ENCODE measurements around the gene ARRDC3.
"Not testable (repeated sequence)": the region's sequence is repeated elsewhere in the genome, so short reads cannot be mapped to it uniquely, and the experiment has no call there.

ARRDC3 gene

DNA sequence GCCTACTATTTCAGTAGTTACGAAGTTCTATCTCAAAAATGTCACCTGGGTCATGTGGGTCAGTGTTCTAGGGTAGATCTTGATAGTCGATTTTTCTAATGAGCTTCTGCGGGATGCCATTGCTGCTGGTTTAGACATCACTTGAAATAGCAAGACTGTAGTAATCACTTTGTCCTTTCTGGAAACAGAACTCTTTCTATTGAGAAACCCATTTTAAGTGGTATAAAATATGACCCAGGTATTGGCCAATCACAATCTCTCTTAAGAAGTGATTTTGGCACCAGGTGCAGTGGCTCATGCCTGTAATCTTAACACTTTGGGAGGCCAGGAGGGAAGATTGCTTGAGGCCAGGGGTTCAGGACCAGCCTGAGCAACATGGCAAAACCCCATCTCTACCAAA, 17.6 kb downstream of the ARRDC3 start:
- no peak overlapping the region for H3K4me3 ChIP-seq (ENCODE audit: low read depth, low read length)
- DNase-seq (ENCODE audit: low read depth), result no peak

GRCh38 chr5:91362935-91363334, 20.2 kb downstream of the ARRDC3 start:
- DNase-seq (ENCODE audit: low read depth), result no peak
- H3K4me3 ChIP-seq (ENCODE audit: low read depth, low read length), result no peak overlapping the region

DNA sequence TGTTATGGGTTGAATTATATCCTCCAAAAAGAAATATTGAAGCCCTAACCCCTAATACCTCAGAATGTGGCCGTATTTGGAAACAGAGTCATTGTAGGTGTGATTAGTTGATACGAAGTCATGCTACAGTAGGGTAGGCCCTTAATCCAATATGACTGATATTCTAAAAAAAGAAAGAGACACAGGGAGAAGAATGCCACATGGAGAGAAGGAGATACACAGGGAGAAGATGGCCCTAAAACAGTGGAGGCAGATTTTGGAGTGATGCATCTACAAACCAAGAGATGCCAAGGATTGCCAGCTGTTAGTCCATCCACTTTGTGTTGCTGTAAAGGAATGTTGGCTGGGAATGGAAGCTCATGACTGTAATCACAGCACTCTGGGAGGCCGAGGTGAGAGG, 21.3 kb downstream of the ARRDC3 start:
- no peak overlapping the region for H3K4me3 ChIP-seq (ENCODE audit: low read depth, low read length)
- no peak for DNase-seq (ENCODE audit: low read depth)

- no peak overlapping the region for H3K4me3 ChIP-seq (ENCODE audit: low read depth, low read length)
- no peak for DNase-seq (ENCODE audit: low read depth)
Observed at GRCh38 chr5:91361055-91361701, 21.9 kb downstream of the ARRDC3 start.

- no peak overlapping the region for H3K4me3 ChIP-seq (ENCODE audit: low read depth, low read length)
- DNase-seq (ENCODE audit: low read depth), result no peak
Observed at GRCh38 chr5:91359962-91360609, 23.0 kb downstream of the ARRDC3 start.

DNA sequence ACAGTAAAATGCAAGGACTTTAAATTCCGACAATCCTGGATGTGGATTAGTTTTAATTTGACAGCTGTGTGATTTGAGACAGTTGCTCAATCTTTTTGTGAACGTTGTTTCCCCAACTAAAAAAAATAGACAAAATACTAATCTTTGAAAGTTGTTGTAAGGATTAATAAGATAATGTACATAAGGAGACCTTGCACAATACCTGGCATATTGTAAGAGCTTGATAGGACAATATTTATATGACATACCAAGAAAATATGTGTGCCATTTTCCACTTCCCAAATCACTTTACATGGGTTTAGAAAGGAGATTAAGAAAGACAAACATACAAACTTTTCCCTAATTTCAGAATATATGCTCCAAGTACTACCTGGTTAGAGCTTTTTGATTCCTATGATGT, 25.3 kb downstream of the ARRDC3 start:
- no peak for DNase-seq (ENCODE audit: low read depth)
- H3K4me3 ChIP-seq (ENCODE audit: low read depth, low read length), result no peak overlapping the region

DNA sequence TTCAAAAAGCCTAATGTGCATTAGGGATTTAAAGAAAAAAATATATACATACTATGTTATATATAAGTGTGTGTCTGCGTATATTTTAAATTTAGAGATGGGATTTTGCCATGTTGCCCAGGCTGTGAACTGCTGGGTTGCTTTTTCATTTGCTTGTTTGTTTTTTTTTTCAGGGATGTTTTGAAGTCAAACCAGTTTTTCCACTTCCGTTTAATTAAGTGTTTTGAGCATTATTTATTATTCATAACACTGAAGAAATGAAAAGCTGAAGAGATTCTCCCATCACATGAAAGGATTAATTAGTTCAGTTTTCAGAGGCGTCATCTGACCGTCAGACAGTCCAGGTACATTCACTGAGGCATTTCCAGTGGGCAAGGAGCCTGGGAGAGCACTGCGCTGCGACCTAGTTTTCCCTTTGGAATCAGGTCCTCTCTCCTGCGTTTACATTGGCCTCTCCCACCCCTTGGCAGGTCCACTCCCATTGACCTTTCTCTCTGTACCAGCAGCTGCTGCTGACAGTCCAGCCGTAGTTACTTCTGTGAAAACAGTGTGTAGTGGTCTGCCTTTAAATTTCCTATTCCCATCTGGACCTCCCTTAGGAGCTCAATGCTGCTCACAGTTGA, 26.0 kb downstream of the ARRDC3 start:
- H3K4me3 ChIP-seq (ENCODE audit: low read depth, low read length), result no peak overlapping the region
- DNase-seq (ENCODE audit: low read depth), result no peak

GRCh38 chr5:91354867-91355266, 28.2 kb downstream of the ARRDC3 start:
- not testable (repeated sequence) for H3K4me3 ChIP-seq (ENCODE audit: low read depth, low read length); DNase-seq (ENCODE audit: low read depth)

DNA sequence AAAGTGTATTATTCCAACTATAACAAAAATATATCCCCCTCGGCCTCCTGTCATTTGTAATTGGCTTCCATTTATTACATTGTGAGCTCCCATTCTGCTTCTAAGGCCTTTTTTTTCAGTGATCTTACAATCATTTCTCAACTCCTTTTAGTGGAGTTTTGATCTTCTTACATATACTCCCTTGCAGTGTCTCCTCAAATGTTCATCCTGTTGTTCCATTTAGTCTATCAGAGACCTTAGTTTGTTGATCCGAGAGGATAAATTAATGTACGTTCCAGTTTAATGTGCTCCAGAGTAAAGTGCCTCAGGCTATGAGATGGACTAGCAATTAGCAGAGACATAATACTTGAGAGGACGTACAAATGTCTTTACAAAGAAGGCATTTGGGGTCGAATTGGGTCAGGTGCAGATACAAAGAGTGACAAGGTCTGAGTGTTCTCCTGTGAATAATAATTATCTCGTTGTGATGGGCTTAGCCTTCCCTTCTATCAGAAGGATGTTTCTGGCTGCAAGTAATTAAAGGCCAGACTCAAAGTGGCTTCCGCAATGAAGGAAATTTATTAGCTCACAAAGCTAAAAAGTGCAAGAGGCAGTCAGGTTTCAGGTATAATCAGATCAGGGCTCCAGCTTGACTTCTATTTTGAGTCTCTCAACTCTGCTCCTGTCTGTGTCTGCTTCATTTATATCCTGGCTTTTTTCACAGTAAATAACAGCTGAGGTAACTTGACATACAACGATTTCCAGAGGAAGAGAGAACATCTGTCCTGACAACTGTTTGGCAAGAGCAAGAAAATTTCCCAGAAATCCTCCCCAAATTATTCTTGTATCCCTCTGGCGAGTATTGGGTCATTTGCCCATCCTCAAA, 30.1 kb downstream of the ARRDC3 start:
- no peak for DNase-seq (ENCODE audit: low read depth)

DNA sequence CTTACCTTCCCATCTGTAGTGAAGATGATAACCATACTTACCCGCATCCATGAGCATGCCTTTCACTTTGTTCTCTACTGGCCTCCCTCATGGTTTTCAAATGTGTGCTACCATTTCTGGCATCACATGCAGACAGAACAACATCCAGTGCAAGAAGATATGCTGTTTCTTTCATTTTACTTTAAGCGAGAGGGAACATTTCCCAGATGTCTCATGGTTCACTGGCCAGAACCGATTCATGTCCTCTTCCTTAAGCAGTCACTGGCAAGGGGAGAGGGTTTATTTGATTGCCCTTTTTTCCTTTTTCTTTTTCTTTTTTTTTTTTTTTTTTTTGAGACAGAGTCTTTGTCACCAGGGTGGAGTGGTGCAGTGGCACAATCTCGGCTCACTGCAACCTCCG, 37.7 kb downstream of the ARRDC3 start:
- H3K4me3 ChIP-seq (ENCODE audit: low read depth, low read length), result no peak overlapping the region
- no peak for DNase-seq (ENCODE audit: low read depth)

More for the DNA sequence above, 30.1 kb downstream of the ARRDC3 start:
- H3K4me3 ChIP-seq (ENCODE audit: low read depth, low read length), result no peak overlapping the region

- not testable (repeated sequence) for DNase-seq (ENCODE audit: low read depth); H3K4me3 ChIP-seq (ENCODE audit: low read depth, low read length)
Observed at GRCh38 chr5:91344661-91345200, 38.4 kb downstream of the ARRDC3 start.

GRCh38 chr5:91343916-91344315, 39.2 kb downstream of the ARRDC3 start:
- no peak overlapping the region for H3K4me3 ChIP-seq (ENCODE audit: low read depth, low read length)
- DNase-seq (ENCODE audit: low read depth), result no peak

- not testable (repeated sequence) for H3K4me3 ChIP-seq (ENCODE audit: low read depth, low read length)
Observed at GRCh38 chr5:91342931-91343330, 40.2 kb downstream of the ARRDC3 start.

DNA sequence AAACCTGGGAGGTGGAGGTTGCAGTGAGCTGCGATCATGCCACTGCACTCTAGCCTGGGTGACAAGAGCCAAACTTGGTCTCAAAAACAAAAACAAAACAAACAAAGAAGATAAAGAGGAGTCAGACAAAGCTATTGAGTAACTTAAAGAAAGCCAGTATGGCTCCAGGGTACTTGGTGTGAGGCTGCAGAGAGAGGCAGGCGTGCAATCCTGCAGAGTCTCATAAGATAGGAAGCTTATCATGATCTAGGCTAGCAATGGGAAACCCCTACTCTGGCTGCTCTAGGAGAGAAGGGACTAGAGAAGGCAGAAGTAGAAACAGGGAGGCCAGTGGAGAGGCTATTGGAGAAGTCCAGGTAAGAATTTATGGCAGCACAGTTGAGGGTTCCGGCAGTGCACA, 42.0 kb downstream of the ARRDC3 start:
- no peak overlapping the region for H3K4me3 ChIP-seq (ENCODE audit: low read depth, low read length)
- no peak for DNase-seq (ENCODE audit: low read depth)

More at GRCh38 chr5:91342931-91343330, 40.2 kb downstream of the ARRDC3 start:
- not testable (repeated sequence) for DNase-seq (ENCODE audit: low read depth)

GRCh38 chr5:91340532-91340931, 42.6 kb downstream of the ARRDC3 start:
- no peak overlapping the region for H3K4me3 ChIP-seq (ENCODE audit: low read depth, low read length)
- no peak for DNase-seq (ENCODE audit: low read depth)

- H3K4me3 ChIP-seq (ENCODE audit: low read depth, low read length), result no peak overlapping the region
- DNase-seq (ENCODE audit: low read depth), result no peak
Observed at GRCh38 chr5:91339063-91339705, 43.9 kb downstream of the ARRDC3 start.

DNA sequence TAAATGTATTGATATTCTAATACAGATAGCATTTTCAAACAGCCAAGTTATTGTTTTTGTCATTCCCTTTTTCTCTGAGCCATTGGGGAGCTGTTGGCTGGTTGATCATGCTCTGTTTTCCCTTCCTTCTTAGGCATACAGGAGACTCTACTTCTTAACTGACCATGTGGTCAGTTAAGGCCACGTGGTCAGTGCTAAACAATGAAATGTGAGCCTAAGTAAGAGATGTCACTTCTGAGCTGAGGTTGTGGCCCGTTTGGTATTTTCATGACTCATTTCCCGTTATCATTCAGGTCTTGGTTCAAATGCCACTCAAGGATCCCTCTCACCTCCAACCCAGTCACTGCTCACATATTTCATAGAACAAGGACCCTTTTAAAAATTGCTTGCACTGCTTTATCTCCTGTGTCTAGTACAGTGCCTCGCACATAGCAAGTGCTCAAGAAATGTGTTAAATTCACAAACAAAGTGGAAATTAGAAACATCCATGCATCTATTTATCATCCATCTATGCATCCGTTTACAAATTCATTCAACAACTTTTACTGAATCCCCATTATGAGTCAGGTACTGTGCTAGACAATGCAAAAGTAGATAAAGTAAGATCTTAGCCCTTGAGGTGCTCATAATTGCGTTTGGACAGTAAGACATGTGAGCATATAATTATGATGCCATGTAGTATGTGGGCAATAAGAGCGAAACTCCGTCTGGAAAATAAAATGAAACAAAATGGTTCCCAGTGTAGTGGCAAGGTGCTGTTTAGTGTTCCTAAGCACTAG, 50.7 kb downstream of the ARRDC3 start:
- DNase-seq (ENCODE audit: low read depth), result no peak
- H3K4me3 ChIP-seq (ENCODE audit: low read depth, low read length), result no peak overlapping the region

GRCh38 chr5:91331705-91332104, 51.4 kb downstream of the ARRDC3 start:
- DNase-seq (ENCODE audit: low read depth), result no peak
- H3K4me3 ChIP-seq (ENCODE audit: low read depth, low read length), result no peak overlapping the region

- H3K4me3 ChIP-seq (ENCODE audit: low read depth, low read length), result no peak overlapping the region
- no peak for DNase-seq (ENCODE audit: low read depth)
Observed at GRCh38 chr5:91329283-91329682, 53.8 kb downstream of the ARRDC3 start.

Measured in skeletal muscle cell (primary cell).